ENCODE data around the gene S100A11.
"Not testable (repeated sequence)": the region's sequence is repeated elsewhere in the genome, so short reads cannot be mapped to it uniquely, and the experiment has no call there.

Gene S100A11

GRCh38 chr1:152036267-152037216 is at the start of gene S100A11:
TSS of gene S100A11 (minus strand) at chr1:152037004. CDS start at chr1:152036915, 89 bp downstream.
- TF ChIP-seq CTCF (conservative IDR thresholded peaks at IDR 0.05; ENCODE audit: low read depth, low read length): no peak
- H3K4me3 ChIP-seq (ENCODE audit: low read depth, low read length): peak within 1 kb of the TSS; percentile 85
- peak; percentile 90 for DNase-seq (ENCODE audit: low read depth)

- no peak overlapping the region for H3K4me3 ChIP-seq (ENCODE audit: low read depth, low read length)
- no peak for DNase-seq (ENCODE audit: low read depth)
- TF ChIP-seq CTCF (conservative IDR thresholded peaks at IDR 0.05; ENCODE audit: low read depth, low read length): no peak
Measured at GRCh38 chr1:152084853-152085252, 48.0 kb upstream of the S100A11 start.

GRCh38 chr1:152081026-152081425 is 44.2 kb upstream of the S100A11 start:
- not testable (repeated sequence) for DNase-seq (ENCODE audit: low read depth); H3K4me3 ChIP-seq (ENCODE audit: low read depth, low read length)

GRCh38 chr1:152080494-152080893 is 43.7 kb upstream of the S100A11 start:
- H3K4me3 ChIP-seq (ENCODE audit: low read depth, low read length): not testable (repeated sequence)

GRCh38 chr1:152078831-152079441 is 42.1 kb upstream of the S100A11 start:
- no peak for TF ChIP-seq CTCF (conservative IDR thresholded peaks at IDR 0.05; ENCODE audit: low read depth, low read length)
- no peak for DNase-seq (ENCODE audit: low read depth)
- H3K4me3 ChIP-seq (ENCODE audit: low read depth, low read length): no peak overlapping the region

More at GRCh38 chr1:152080494-152080893, 43.7 kb upstream of the S100A11 start:
- not testable (repeated sequence) for DNase-seq (ENCODE audit: low read depth)

GRCh38 chr1:152072311-152072710 is 35.5 kb upstream of the S100A11 start:
- H3K4me3 ChIP-seq (ENCODE audit: low read depth, low read length): no peak overlapping the region
- no peak for DNase-seq (ENCODE audit: low read depth)
- no peak for TF ChIP-seq CTCF (conservative IDR thresholded peaks at IDR 0.05; ENCODE audit: low read depth, low read length)

GRCh38 chr1:152071123-152071522 is 34.3 kb upstream of the S100A11 start:
- no peak overlapping the region for H3K4me3 ChIP-seq (ENCODE audit: low read depth, low read length)
- no peak for DNase-seq (ENCODE audit: low read depth)
- TF ChIP-seq CTCF (conservative IDR thresholded peaks at IDR 0.05; ENCODE audit: low read depth, low read length): no peak

- DNase-seq (ENCODE audit: low read depth): no peak
- TF ChIP-seq CTCF (conservative IDR thresholded peaks at IDR 0.05; ENCODE audit: low read depth, low read length): no peak
- H3K4me3 ChIP-seq (ENCODE audit: low read depth, low read length): no peak overlapping the region
Measured at GRCh38 chr1:152067929-152068328, 31.1 kb upstream of the S100A11 start.

Measured in choroid plexus epithelial cell (primary cell).